HCT116 (cell line): ENCODE measurements around the gene SLC10A2. TPM values are rescaled to one million over a fixed set of nuclear protein-coding genes. Genes with fewer than 3 reads are reported as not detected.

Experiments
- ATAC-seq: fragments of 200-7000 bp; cut with Tn5 transposase; 2 replicates; pipeline ENCODE4 v1.9.1; 2020; ENCODE audit warnings: mild to moderate bottlenecking, moderate library complexity
- BruUV-seq: library from RNA; stranded (reverse); fragments of 400-500 nt; replicated peaks from 2 replicates; lab custom pipeline; 2021; lab: Mats Ljungman, UMichigan
- CTCF ChIA-PET: fragments of 300-600 bp; sonication (Branson Sonifier 250); formaldehyde crosslinking; loops from one replicate; lab custom pipeline; 2021; ENCODE audit warnings: antibody characterized with exemption; lab: Charles Lee
- POLR2A ChIA-PET: fragments of 300-600, 350-600 bp; sonication (Branson Sonifier 250); formaldehyde crosslinking; loops from one replicate; lab custom pipeline; 2021; ENCODE audit warnings: antibody characterized with exemption; lab: Charles Lee
- RAD21 ChIA-PET, 2 experiments: fragments of 300-600 bp; sonication (Branson Sonifier 250); formaldehyde crosslinking; loops; one replicate each; lab custom pipeline; 2023; ENCODE audit warnings: low total read pairs in 2 of 2; ENCODE audit not compliant: uncharacterized antibody in 2 of 2, unreplicated experiment in 2 of 2, low non-redundant PET in 1 of 2; lab: Charles Lee
- DNase-seq: peaks from one replicate; pipeline ENCODE4 v3.0.0-alpha.2; 2010; ENCODE audit warnings: low read depth, low spot score
- H2AFZ ChIP-seq: fragments of 200-600 bp; shearing (Covaris generic), sonication (generic); 2 replicates; pipeline ENCODE4 v1.6.1; 2017; ENCODE audit warnings: low read depth, mixed run types, mixed read lengths, antibody characterized with exemption, low read length; ENCODE audit not compliant: poor library complexity, severe bottlenecking
- H3K27ac ChIP-seq: 2 replicates; pipeline ENCODE4 v1.5.1; 2012; ENCODE audit warnings: low read depth, low read length
- H3K27me3 ChIP-seq: fragments of 200-600 bp; sonication (generic); 2 replicates; pipeline ENCODE4 v1.6.1; 2016; ENCODE audit warnings: mixed run types, low read length, mixed read lengths; ENCODE audit not compliant: insufficient read depth
- H3K36me3 ChIP-seq, 2 experiments: fragments of 200-500 bp in 1 of 2; fragments of 200-600 bp in 1 of 2; sonication (Bioruptor generic) in 1 of 2; sonication (generic) in 1 of 2; 2 replicates each; pipeline versions ENCODE4 v1.5.1 to v1.6.1; 2014 to 2016; ENCODE audit warnings: low read length in 2 of 2, inconsistent platforms in 1 of 2, mixed read lengths in 1 of 2, mixed run types in 1 of 2; ENCODE audit not compliant: insufficient read depth in 2 of 2, control insufficient read depth in 1 of 2
- H3K4me1 ChIP-seq, 2 experiments: fragments of 200-600 bp in 1 of 2; sonication (generic) in 1 of 2; 2 replicates each; pipeline versions ENCODE4 v1.5.1 to v1.6.1; 2012 to 2017; ENCODE audit warnings: low read length in 2 of 2, inconsistent platforms in 1 of 2, mild to moderate bottlenecking in 1 of 2, mixed read lengths in 1 of 2, mixed run types in 1 of 2, moderate library complexity in 1 of 2; ENCODE audit not compliant: insufficient read depth in 2 of 2, control insufficient read depth in 1 of 2
- H3K4me2 ChIP-seq: fragments of 200-600 bp; sonication (generic); 2 replicates; pipeline ENCODE4 v1.6.1; 2017; ENCODE audit warnings: mixed run types, low read length, mixed read lengths
- H3K4me3 ChIP-seq, 2 experiments: fragments of 200-600 bp in 1 of 2; sonication (generic) in 1 of 2; replicated peaks in 1 of 2; 2 replicates each; pipeline ENCODE4 v1.5.1; 2011 to 2016; ENCODE audit warnings: low read length in 2 of 2, control low read depth in 1 of 2, low read depth in 1 of 2, mild to moderate bottlenecking in 1 of 2, mixed read lengths in 1 of 2, mixed run types in 1 of 2
- H3K79me2 ChIP-seq: fragments of 200-600 bp; sonication (generic); 2 replicates; pipeline ENCODE4 v1.6.1; 2017; ENCODE audit warnings: mild to moderate bottlenecking, mixed run types, low read length, moderate library complexity, mixed read lengths; ENCODE audit not compliant: insufficient read depth
- H3K9ac ChIP-seq: fragments of 200-600 bp; sonication (generic); 2 replicates; pipeline ENCODE4 v1.6.1; 2016; ENCODE audit warnings: low read length, mixed read lengths
- H3K9me2 ChIP-seq: fragments of 200-600 bp; sonication (generic), shearing (Covaris generic); 2 replicates; pipeline ENCODE4 v1.6.1; 2017; ENCODE audit warnings: mixed run types, mild to moderate bottlenecking, moderate library complexity; ENCODE audit not compliant: insufficient read depth
- H3K9me3 ChIP-seq, 2 experiments: fragments of 200-500 bp in 1 of 2; fragments of 200-600 bp in 1 of 2; sonication (Bioruptor generic) in 1 of 2; sonication (generic) in 1 of 2; 2 replicates each; pipeline ENCODE4 v1.6.1; 2014 to 2017; ENCODE audit warnings: low read length in 2 of 2, mixed read lengths in 2 of 2, inconsistent platforms in 1 of 2, low read depth in 1 of 2, mild to moderate bottlenecking in 1 of 2, mixed run types in 1 of 2, moderate library complexity in 1 of 2; ENCODE audit not compliant: control insufficient read depth in 1 of 2, insufficient read depth in 1 of 2
- H4K20me1 ChIP-seq: fragments of 200-600 bp; sonication (generic), shearing (Covaris generic); 2 replicates; pipeline ENCODE4 v1.6.1; 2017; ENCODE audit warnings: mixed run types, mild to moderate bottlenecking, moderate library complexity; ENCODE audit not compliant: insufficient read depth
- ATF3 ChIP-seq: IDR thresholded peaks from 2 replicates; pipeline ENCODE4 v1.6.1; 2012
- CBX3 ChIP-seq: IDR thresholded peaks from 2 replicates; pipeline ENCODE4 v1.6.1; 2012; ENCODE audit warnings: low read depth
- EGR1 ChIP-seq: IDR thresholded peaks from 2 replicates; pipeline ENCODE4 v1.6.1; 2012; ENCODE audit warnings: low read depth
- EZH2 ChIP-seq: fragments of 200-600 bp; sonication (generic); IDR thresholded peaks from 2 replicates; pipeline ENCODE4 v1.6.1; 2017; ENCODE audit warnings: antibody characterized with exemption, mixed run types
- EZH2phosphoT487 ChIP-seq: fragments of 200-600 bp; IDR thresholded peaks from 2 replicates; pipeline ENCODE4 v1.6.1; 2018; ENCODE audit warnings: antibody characterized with exemption, borderline replicate concordance
- JUND ChIP-seq: IDR thresholded peaks from 2 replicates; pipeline ENCODE4 v1.6.1; 2012
- MAX ChIP-seq: IDR thresholded peaks from 2 replicates; pipeline ENCODE4 v1.6.1; 2012
- POLR2AphosphoS5 ChIP-seq: IDR thresholded peaks from 2 replicates; pipeline ENCODE4 v1.6.1; 2011; ENCODE audit warnings: mild to moderate bottlenecking, low read depth, low read length, moderate library complexity
- RAD21 ChIP-seq: IDR thresholded peaks from 2 replicates; pipeline ENCODE4 v1.6.1; 2012; ENCODE audit warnings: low read depth, mild to moderate bottlenecking
- SP1 ChIP-seq: IDR thresholded peaks from 2 replicates; pipeline ENCODE4 v1.6.1; 2012; ENCODE audit warnings: low read depth
- TCF7L2 ChIP-seq: IDR thresholded peaks from 2 replicates; pipeline ENCODE4 v1.7.0; 2011; ENCODE audit warnings: borderline replicate concordance, inconsistent platforms; ENCODE audit not compliant: insufficient read depth, insufficient read length; ENCODE audit errors: extremely low read depth
- YY1 ChIP-seq: IDR thresholded peaks from 2 replicates; pipeline ENCODE4 v1.6.1; 2011; ENCODE audit warnings: low read length, low read depth, moderate library complexity, mild to moderate bottlenecking; ENCODE audit not compliant: insufficient replicate concordance; ENCODE audit errors: extremely low read depth
- ZBTB33 ChIP-seq: IDR thresholded peaks from 2 replicates; pipeline ENCODE4 v1.6.1; 2011; ENCODE audit warnings: mild to moderate bottlenecking, low read length, moderate library complexity; ENCODE audit not compliant: insufficient replicate concordance; ENCODE audit errors: extremely low read depth
- ZFX ChIP-seq: fragments of 450-650 bp; IDR thresholded peaks from 2 replicates; pipeline ENCODE4 v1.6.1; 2017
- intact Hi-C: fragments of 100-400 bp; cut with micrococcal nuclease; formaldehyde crosslinking; loops from 2 replicates; pipeline ENCODE4 v1.10.0; 2022
- total RNA-seq: library from RNA; stranded (reverse); gene quantifications from one replicate; pipeline ENCODE4 v1.2.1, GENCODE V29; 2021; ENCODE audit not compliant: unreplicated experiment

Gene SLC10A2
- total RNA-seq, 1 experiment from 2014 or later: not detected

DNA sequence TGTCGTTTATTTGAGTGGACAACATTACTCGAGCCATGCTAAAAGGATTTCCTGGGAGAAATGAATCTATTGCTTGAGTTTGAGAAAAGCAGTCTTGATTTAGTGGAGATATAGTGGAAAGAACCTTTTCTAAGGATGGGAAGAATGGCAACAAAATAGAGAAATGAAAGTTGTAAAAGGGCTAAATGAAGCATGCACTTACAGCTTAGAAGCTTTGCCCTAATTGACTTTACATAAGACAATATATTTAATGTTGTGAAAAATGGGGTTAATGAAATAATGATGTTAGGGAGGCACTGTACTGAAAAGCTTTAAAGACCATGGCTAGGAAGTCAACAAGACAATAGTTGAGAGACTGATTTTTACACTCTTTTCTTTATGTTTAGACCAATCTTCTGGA lies 35.4 kb downstream of the SLC10A2 start:
- Histone ChIP-seq H3K4me1 (no peaks in the 10 kb centered on the region), H3K9me2 (no peaks in the 10 kb centered on the region), H3K36me3 (no peaks in the 10 kb centered on the region), H3K9ac (no peak overlapping the region), H2AFZ (no peak overlapping the region), H3K9me3 (no peaks in the 10 kb centered on the region), H3K4me2 (no peak overlapping the region), H3K79me2 (no peaks in the 10 kb centered on the region), H3K4me3 (no peak overlapping the region), H4K20me1 (no peaks in the 10 kb centered on the region), H3K27me3 (no peaks in the 10 kb centered on the region), H3K27ac (no peak overlapping the region)
- TF ChIP-seq ATF3: no peak
- no peak for TF ChIP-seq EZH2phosphoT487
- TF ChIP-seq RAD21: no peak
- no peak for TF ChIP-seq YY1
- intact Hi-C loops: no loop called here
- CTCF ChIA-PET: no interaction called here
- BruUV-seq: no TSS peak
- POLR2A ChIA-PET: no interaction called here
- ATAC-seq: no peak
- no peak for DNase-seq
- RAD21 ChIA-PET: no interaction called here

GRCh38 chr13:103029798-103030197 lies 36.4 kb downstream of the SLC10A2 start:
- H4K20me1 ChIP-seq: no peaks in the 10 kb centered on the region
- ChIA-PET CTCF (no interaction called here), RAD21 (no interaction called here)
- no peaks in the 10 kb centered on the region for H3K27me3 ChIP-seq
- H3K4me2 ChIP-seq: no peak overlapping the region
- no peak for DNase-seq
- H3K36me3 ChIP-seq: no peaks in the 10 kb centered on the region
- H3K9ac ChIP-seq: no peak overlapping the region
- no peaks in the 10 kb centered on the region for H3K9me2 ChIP-seq
- no peaks in the 10 kb centered on the region for H3K9me3 ChIP-seq
- H3K27ac ChIP-seq: no peak overlapping the region
- H3K4me3 ChIP-seq: no peak overlapping the region
- no peaks in the 10 kb centered on the region for H3K79me2 ChIP-seq
- no peak for ATAC-seq
- intact Hi-C loops: no loop called here
- no peaks in the 10 kb centered on the region for H3K4me1 ChIP-seq
- TF ChIP-seq ATF3: no peak
- TF ChIP-seq CBX3: no peak
- TF ChIP-seq TCF7L2: no peak
- no peak for TF ChIP-seq ZFX
- no peak for TF ChIP-seq EGR1
- no peak for TF ChIP-seq ZBTB33
- no peak for TF ChIP-seq MAX
- no peak for TF ChIP-seq SP1
- no peak for TF ChIP-seq EZH2phosphoT487
- no peak for TF ChIP-seq EZH2
- no peak for TF ChIP-seq JUND
- TF ChIP-seq POLR2AphosphoS5: no peak
- TF ChIP-seq, all 23 proteins: peak for 0
- POLR2A ChIA-PET: no interaction called here
- no peak overlapping the region for H2AFZ ChIP-seq
- no TSS peak for BruUV-seq
